MCF 10A (cell line): ENCODE results near the gene RASSF7. TPM values are rescaled to one million over a fixed set of nuclear protein-coding genes. Genes with fewer than 3 reads are reported as not detected.
A peak's percentile ranks its signal among the peaks of the same experiment; 100 is the strongest.

Experiments used
- BruUV-seq: library from RNA; stranded (reverse); fragments of 400-500 nt; replicated peaks from 2 replicates; lab custom pipeline; 2021; lab: Mats Ljungman, UMichigan
- CTCF ChIA-PET: fragments of 300-600 bp; sonication (Branson Sonifier 250); formaldehyde crosslinking; extraction: SDS; loops from one replicate; lab custom pipeline; 2021; ENCODE audit warnings: antibody characterized with exemption, inconsistent platforms; lab: Yijun Ruan, JAX
- POLR2A ChIA-PET: fragments of 300-600, 350-650 bp; sonication (Branson Sonifier 250); formaldehyde crosslinking; extraction: SDS; loops from one replicate; lab custom pipeline; 2020; ENCODE audit warnings: antibody characterized with exemption, inconsistent platforms; lab: Yijun Ruan, JAX
- DNase-seq: peaks from one replicate; pipeline ENCODE4 v3.0.0-alpha.2; 2018; ENCODE audit not compliant: unreplicated experiment
- H3K27ac Mint-ChIP-seq: one replicate; pipeline ENCODE4 v1.8.0; 2022; ENCODE audit warnings: mild to moderate bottlenecking, low read depth, mixed read lengths; ENCODE audit not compliant: unreplicated experiment
- H3K27me3 Mint-ChIP-seq: one replicate; pipeline ENCODE4 v1.8.0; 2022; ENCODE audit warnings: mixed read lengths; ENCODE audit not compliant: insufficient read depth, unreplicated experiment
- H3K36me3 Mint-ChIP-seq: one replicate; pipeline ENCODE4 v1.8.0; 2022; ENCODE audit warnings: mild to moderate bottlenecking, moderate library complexity, mixed read lengths; ENCODE audit not compliant: insufficient read depth, unreplicated experiment
- H3K4me1 Mint-ChIP-seq: one replicate; pipeline ENCODE4 v1.8.0; 2022; ENCODE audit warnings: mixed read lengths; ENCODE audit not compliant: insufficient read depth, unreplicated experiment
- H3K4me3 Mint-ChIP-seq: one replicate; pipeline ENCODE4 v1.8.0; 2022; ENCODE audit warnings: mild to moderate bottlenecking, moderate library complexity, mixed read lengths; ENCODE audit not compliant: unreplicated experiment
- H3K9me3 Mint-ChIP-seq: one replicate; pipeline ENCODE4 v1.8.0; 2022; ENCODE audit warnings: mixed read lengths; ENCODE audit not compliant: unreplicated experiment
- CTCF ChIP-seq: fragments of 200-600 bp; IDR thresholded peaks from one replicate; pipeline ENCODE4 v1.8.0; 2022; ENCODE audit warnings: antibody characterized with exemption, mild to moderate bottlenecking; ENCODE audit not compliant: unreplicated experiment
- intact Hi-C: fragments of 100-400 bp; cut with micrococcal nuclease; formaldehyde crosslinking; loops from 2 replicates; pipeline ENCODE4 v1.14.1; 2022
- total RNA-seq: library from RNA; stranded (reverse); gene quantifications from 2 replicates; pipeline ENCODE4 v1.2.3, GENCODE V29; 2022

The RASSF7 gene
- total RNA-seq, 1 experiment from 2014 or later, result 13.3 TPM

GRCh38 chr11:535519-536454, 25.0 kb upstream of the RASSF7 start, which contains the start of gene HRAS:
Gene HRAS (minus strand): TSS chr11:535576.
- peak; percentile 92 for DNase-seq
- intact Hi-C loops, result no loop called here
- no peak for TF ChIP-seq CTCF
- ChIA-PET POLR2A (interaction anchor here (0.6 to 2.9 kb wide), 25 partner anchors 13 to 308 kb away, joined by 3 to 35 read pairs (median 5); partner anchors contain the start of genes LMNTD2, PHRF1, PTDSS2 and RNH1), CTCF (interaction anchor here (1.2 to 1.6 kb wide), 2 partner anchors 9 to 12 kb away, joined by 3 to 6 read pairs; no protein-coding TSS in a partner anchor)
- Mint-ChIP-seq H3K27ac (peak within 1 kb of the TSS; percentile 61), H3K4me1 (no peaks in the 10 kb centered on the region), H3K9me3 (no peaks in the 10 kb centered on the region), H3K4me3 (peak within 1 kb of the TSS; percentile 76), H3K27me3 (no peaks in the 10 kb centered on the region), H3K36me3 (peaks cover 33% of the 10 kb centered on the region)
- no TSS peak for BruUV-seq

GRCh38 chr11:536841-537621, 23.7 kb upstream of the RASSF7 start, which contains the start of gene LRRC56:
Gene LRRC56 (plus strand): TSS chr11:537527. CDS start chr11:540685, 3,158 bp downstream.
- ChIA-PET CTCF (interaction anchor here (1.2 kb wide), 1 partner anchor 10 kb away, joined by 3 read pairs; no protein-coding TSS in a partner anchor), POLR2A (interaction anchor here (0.6 to 1.6 kb wide), 6 partner anchors 18 to 307 kb away, joined by 3 read pairs; no protein-coding TSS in a partner anchor)
- H3K4me3 Mint-ChIP-seq, result peak within 1 kb of the TSS; percentile 76
- intact Hi-C loops, result no loop called here
- no TSS peak for BruUV-seq
- no peaks in the 10 kb centered on the region for H3K27me3 Mint-ChIP-seq
- H3K9me3 Mint-ChIP-seq, result no peaks in the 10 kb centered on the region
- H3K4me1 Mint-ChIP-seq, result no peaks in the 10 kb centered on the region
- H3K27ac Mint-ChIP-seq, result peak within 1 kb of the TSS; percentile 39
- peak; percentile 74 for DNase-seq
- H3K36me3 Mint-ChIP-seq, result peaks cover 26% of the 10 kb centered on the region
- TF ChIP-seq CTCF, result no peak

GRCh38 chr11:537622-538430, 22.9 kb upstream of the RASSF7 start:
- peaks cover 23% of the 10 kb centered on the region for H3K36me3 Mint-ChIP-seq
- intact Hi-C loops, result no loop called here
- H3K4me3 Mint-ChIP-seq, result peak overlapping the region; percentile 53
- no peak for DNase-seq
- no peaks in the 10 kb centered on the region for H3K4me1 Mint-ChIP-seq
- POLR2A ChIA-PET, result interaction anchor here (0.5 to 1.4 kb wide), 4 partner anchors 32 to 291 kb away, joined by 3 read pairs; no protein-coding TSS in a partner anchor
- H3K9me3 Mint-ChIP-seq, result no peaks in the 10 kb centered on the region
- H3K27me3 Mint-ChIP-seq, result no peaks in the 10 kb centered on the region
- peak overlapping the region; percentile 39 for H3K27ac Mint-ChIP-seq
- CTCF ChIA-PET, result no interaction called here
- BruUV-seq, result no TSS peak
- TF ChIP-seq CTCF, result no peak
